T47D (cell line): ENCODE results near the gene FAM107B.

ENCODE experiments used
- DNase-seq, 2 experiments: peaks; one replicate each; pipeline versions ENCODE4 v3.0.0 to v3.0.0-alpha.2; 2011 to 2012; ENCODE audit warnings: low read depth in 1 of 2, low spot score in 1 of 2
- JUND ChIP-seq: IDR thresholded peaks from 2 replicates; pipeline ENCODE4 v1.6.1; 2012; ENCODE audit warnings: low read depth
- in situ Hi-C: cut with HindIII; loops from 2 replicates; pipeline ENCODE4 v1.10.0; 2016; ENCODE audit warnings: low sequenced_read_pairs, low pct_unique_long_range_greater_than_20kb

Gene FAM107B

DNA sequence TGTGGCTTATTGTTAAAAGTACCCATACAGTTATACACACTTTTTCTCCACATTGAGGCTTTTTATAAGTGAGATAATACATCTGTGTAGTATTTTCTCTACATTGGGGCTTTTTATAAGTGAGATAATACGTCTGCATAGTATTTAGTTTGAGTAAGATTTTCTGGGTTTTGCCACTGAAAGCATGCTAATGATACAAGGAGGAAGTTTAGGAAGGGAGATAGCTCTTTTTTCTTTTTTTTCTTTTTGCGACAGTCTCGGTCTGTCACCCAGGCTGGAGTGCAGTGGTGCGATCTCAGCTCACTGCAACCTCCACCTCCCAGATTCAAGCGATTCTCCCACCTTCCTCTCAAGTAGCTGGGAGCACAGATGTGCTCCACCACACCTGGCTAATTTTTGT is 13.3 kb downstream of the FAM107B start:
- TF ChIP-seq JUND: no peak
- no peak for DNase-seq

DNA sequence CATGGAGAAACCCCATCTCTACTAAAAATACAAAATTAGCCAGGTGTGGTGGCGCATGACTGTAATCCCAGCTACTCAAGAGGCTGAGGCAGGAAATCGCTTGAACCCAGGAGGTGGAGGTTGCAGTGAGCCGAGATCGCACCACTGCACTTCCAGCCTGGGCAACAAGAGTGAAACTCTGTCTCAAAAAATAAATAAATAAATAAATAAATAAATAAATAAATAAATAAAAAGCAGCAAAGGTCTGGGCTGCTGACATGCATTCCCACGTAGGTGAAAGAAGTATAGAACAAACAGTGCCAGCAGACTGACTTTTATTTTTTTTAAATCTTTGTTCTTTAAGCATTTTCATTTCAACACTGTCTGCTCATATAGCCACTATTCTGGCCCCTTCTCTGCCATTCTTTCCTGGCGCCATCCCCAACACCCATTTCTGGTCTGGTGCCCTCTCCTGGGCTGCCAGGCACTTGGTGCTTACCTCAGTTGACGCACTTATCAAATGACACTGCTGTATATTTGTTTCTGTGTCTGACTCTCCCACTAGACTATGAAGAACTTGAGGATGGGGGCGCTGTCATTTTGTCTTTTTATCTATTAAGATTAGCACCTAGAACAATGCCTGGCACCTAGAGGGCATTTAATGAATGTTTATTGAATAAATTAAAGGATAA is 15.6 kb downstream of the FAM107B start:
- in situ Hi-C loops: no loop called here
- peak in 1 of 2 experiments; percentile 47 for DNase-seq

More for the DNA sequence above, 13.3 kb downstream of the FAM107B start:
- in situ Hi-C loops: no loop called here

DNA sequence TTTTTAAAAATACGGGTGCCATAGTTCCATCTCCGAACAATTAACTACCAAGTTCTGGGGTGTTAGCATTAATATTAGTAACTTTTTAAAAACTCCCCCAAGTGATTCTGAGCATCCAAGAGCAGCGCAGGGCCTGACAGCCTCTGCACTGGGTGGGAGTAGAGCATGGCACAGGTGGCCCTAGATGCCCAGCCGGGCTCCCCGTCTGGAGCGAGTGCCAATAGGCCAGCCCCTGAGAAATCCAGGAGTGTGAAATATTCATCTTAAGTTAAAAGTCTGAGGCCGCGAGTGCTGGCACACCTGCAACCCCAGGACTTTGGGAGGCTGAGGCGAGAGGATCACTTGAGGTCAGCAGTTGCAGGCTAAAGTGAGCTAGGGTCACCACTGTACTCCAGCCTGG is 16.2 kb downstream of the FAM107B start:
- TF ChIP-seq JUND: no peak
- in situ Hi-C loops: no loop called here
- DNase-seq: no peak

More for the DNA sequence above, 15.6 kb downstream of the FAM107B start:
- TF ChIP-seq JUND: no peak

DNA sequence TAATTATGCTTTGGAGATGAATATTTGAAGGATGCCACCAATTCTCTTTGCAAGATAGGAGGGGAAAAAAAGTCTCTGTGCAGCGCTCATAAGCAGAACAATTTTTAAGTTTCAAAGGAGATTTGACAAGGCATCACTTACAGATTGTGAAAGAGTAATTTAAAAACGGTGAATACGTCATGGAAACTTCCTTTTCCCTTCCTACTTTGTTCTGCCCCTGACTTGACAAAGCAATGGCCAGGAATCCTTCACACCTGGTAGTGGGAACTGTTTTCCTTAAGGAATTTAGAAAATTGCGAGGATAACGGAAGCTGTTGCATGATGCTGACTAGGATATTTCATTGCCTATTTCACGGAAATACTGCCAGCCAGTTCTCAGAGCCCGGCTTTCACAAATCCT is 16.7 kb downstream of the FAM107B start:
- no peak for TF ChIP-seq JUND
- in situ Hi-C loops: no loop called here
- no peak for DNase-seq

DNA sequence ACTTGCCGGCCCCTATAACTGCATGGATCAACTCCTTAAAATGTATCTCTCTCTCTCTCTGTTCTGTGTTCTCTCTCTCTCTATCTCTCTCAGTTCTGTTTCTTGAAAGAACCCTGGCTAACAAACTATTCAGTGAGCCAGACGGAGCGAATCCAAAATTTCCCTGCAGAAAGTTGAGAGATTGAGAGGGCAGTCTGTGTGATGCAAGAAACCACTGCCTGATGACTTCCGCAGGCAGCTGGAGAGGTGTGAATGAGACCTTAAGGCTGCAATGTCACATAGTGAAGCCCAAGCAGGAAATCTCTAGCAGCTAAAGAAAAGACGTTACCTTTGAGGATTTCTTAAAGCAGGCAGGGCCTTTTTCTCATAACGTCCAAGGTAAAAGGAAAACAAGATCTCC is 17.3 kb downstream of the FAM107B start:
- in situ Hi-C loops: no loop called here
- TF ChIP-seq JUND: no peak
- DNase-seq: no peak

DNA sequence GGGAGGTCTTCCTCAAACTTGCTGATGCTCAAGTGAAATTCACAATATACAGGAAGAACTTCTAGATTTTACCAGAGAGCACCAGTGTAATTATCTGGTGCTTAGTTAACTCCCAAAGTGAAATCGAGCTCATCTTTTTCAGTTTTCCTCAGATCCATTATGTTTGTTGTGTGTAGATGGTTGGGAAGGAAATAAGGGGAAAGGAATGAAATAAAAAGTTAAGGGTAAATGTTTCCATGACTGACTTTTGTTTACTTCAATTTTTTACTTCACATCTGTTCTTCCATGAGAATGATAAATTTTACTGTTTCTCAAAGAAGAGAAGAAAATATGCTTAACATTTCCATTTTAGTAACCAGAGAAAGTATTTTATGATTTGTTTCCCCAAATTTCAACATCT is 21.3 kb downstream of the FAM107B start:
- no peak for TF ChIP-seq JUND
- in situ Hi-C loops: no loop called here
- DNase-seq: no peak

DNA sequence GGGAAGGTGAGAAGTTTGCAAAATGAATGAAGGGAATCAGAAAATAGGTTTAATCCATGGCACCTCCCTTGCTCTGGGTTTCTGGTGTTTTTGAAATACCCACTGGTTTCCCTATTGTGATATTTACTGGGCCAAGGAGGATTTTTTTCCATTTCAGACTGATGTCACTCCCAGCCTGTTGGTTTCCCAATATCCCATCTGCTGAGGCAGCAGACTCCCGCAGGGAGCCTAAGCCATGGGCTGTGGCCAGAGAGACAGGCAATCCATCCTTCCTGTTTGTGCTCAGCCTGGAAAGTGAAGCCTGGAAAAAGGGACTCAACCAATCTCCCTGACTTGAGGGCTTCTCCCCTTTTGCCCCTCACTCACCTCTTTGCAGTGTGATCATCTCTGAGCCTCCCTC is 22.8 kb downstream of the FAM107B start:
- in situ Hi-C loops: no loop called here
- TF ChIP-seq JUND: no peak
- DNase-seq: no peak

DNA sequence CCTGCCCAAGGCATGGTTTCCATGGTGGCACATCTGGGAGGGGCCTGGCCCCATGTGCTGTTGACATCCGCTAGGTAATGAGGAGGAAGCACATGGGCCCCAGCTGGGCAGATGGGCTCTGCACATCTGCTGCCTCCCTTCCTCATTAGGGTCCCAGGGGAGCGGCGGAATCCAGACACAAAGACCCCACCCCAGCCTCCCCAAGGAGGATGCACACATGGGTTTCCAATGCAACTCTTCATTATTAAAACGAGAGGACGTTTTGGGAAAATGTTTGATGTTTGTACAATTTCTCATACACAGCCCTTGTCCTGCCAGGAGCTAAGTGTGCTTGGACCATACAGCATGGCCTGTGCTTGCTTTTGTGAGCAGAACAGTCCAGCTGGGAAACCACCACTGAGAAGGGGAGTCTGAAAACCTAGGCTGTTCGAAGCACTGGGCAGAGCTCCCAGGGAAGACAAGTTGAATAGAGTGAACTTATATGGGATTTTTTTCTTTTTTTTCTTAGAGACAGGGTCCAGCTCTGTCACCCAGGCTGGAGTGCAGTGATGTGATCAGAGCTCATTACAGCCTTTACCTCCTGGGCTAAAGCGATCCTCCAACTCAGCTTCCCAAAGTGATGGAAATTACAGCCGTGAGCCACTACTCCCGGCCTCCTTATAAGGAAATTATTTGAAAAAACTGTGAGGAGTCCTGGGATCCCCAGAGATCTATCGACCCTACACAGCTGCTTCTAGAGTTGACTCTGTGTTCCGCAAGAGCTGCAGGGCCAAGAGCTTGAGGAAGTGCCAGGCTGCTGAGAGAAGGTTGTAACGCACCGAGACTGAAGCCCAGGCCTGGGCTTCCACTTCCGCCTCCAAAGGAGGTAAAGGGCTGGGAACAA is 23.4 kb downstream of the FAM107B start:
- no peak for DNase-seq
- TF ChIP-seq JUND: no peak
- in situ Hi-C loops: no loop called here

DNA sequence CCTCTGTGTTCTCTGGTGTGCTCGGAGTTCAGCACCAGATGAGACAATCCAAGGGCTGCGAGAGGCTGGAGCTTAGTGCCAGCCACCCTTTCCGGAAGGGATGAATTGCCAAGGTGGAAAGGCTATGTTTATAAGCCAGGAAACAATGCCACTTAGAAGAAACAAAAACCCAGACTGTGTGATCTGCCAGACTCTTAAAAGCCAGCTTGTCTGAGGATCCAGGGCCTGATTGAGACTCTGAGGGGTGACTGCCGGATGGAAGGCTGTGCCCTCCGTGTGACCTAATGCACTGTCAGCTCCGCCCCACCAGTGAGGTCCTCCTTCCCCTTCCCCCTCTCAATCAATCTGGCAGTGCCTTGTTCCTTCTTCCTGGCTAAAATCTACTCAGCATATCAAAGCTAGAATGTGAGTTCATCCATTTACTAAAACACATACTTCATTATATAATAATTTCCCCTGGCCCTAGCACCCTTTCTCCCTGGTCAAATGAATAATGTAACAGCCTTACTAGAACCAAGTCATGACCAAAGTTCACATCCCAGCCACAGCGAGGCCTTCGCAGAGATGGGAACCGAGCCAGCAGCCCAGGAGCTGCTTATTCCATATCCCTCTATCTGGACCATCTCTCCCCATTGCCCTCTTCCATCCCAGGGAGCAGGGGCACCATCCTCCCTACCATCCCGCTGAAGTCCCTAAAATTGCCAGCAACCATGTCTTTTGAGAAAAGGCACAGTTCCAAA is 25.5 kb downstream of the FAM107B start:
- TF ChIP-seq JUND: no peak
- no peak for DNase-seq
- in situ Hi-C loops: no loop called here

DNA sequence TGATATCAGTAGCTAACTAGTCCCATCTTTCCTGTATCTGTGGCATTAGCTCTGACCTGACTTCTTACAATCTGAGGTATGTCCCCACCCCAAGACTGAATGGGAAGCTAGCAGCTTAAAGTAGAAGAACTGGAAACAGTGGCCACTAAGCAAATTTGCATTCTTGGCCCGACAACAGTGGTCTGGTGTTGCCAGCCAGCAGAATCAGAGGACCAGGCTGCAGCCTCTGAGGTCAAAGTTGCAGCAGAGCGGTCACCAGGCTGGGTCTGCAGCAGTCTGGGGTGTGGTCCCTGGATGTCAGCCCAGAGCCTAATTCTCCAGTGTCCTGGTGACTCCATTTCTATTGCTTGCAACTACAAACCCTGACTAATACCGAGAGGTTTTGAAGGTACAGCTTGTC is 26.3 kb downstream of the FAM107B start:
- no peak for TF ChIP-seq JUND
- in situ Hi-C loops: no loop called here

DNA sequence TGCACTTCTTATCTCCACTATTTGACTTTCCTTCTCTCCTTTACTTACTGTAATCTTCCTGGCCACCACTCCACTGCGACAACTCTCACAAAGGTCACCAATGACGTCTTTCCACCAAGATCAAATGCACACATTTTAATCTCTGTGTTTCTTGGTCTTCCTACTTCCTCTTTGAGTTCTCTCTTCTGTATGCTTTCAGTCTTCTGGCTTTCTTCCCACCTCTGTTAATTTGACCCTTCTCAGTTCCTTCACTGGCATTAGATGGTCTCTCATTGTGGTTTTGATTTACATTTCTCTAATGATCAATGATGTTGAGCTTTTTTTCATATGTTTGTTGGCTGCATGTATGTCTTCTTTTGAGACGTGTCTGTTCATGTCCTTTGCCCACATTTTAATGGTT is 31.9 kb downstream of the FAM107B start:
- no peak for TF ChIP-seq JUND
- DNase-seq: no peak
- in situ Hi-C loops: no loop called here

More for the DNA sequence above, 26.3 kb downstream of the FAM107B start:
- peak in 1 of 2 experiments; percentile 26 for DNase-seq

DNA sequence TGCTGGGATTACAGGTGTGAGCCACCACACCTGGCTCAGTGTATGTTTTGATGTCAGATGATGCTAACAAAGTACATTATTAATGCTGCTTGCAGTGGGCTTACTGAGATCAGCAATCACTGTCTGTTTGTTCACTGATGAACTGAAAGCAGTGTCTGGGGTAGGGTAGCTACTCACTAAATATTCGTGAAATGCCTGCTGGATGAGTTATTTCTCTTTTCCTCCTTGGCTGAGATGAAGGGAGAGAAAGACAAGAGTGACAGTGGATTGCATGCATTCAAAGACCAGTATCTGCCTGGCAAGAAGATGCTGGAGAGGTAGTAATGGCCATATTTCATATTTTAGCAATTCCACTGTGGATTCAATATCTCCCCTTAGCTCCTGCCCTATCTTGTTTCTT is 32.3 kb downstream of the FAM107B start:
- DNase-seq: no peak
- in situ Hi-C loops: no loop called here
- TF ChIP-seq JUND: no peak

DNA sequence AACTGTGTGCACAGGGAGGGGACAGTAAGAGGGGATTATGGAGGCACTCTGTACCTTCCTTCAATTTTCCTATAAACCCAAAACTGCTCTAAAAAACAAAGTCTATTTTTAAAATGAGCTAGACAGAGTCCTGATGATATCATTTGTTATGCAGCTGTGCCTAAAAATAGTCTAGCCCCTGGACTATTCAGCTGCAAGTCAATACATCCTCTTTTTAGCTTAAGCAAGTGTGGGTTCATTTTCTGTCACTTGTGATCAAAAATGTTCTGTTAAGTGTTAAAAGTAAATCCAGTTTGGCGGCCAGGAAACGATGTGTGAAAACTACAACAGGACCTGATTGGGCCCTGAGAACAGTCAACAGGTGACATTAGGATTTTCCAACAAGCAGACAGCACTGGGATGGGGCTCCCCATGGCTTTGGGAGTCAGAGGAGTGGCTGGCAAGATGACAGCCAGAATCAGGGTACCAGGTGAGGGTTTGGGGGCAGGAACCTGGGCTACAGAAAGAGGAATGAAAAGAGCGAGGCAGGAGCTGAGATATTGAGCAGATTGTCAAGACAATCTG is 33.9 kb downstream of the FAM107B start:
- no peak for TF ChIP-seq JUND
- no peak for DNase-seq
- in situ Hi-C loops: no loop called here
